Endothelial cell of hepatic sinusoid (primary cell): ENCODE data around the gene SGPP2.
"Not testable (repeated sequence)": the region's sequence is repeated elsewhere in the genome, so short reads cannot be mapped to it uniquely, and the experiment has no call there.

Experiments used
- in situ Hi-C: cut with HindIII; loops from 2 replicates; pipeline ENCODE4 v1.10.0; 2017; ENCODE audit warnings: low sequenced_read_pairs

The SGPP2 gene

DNA sequence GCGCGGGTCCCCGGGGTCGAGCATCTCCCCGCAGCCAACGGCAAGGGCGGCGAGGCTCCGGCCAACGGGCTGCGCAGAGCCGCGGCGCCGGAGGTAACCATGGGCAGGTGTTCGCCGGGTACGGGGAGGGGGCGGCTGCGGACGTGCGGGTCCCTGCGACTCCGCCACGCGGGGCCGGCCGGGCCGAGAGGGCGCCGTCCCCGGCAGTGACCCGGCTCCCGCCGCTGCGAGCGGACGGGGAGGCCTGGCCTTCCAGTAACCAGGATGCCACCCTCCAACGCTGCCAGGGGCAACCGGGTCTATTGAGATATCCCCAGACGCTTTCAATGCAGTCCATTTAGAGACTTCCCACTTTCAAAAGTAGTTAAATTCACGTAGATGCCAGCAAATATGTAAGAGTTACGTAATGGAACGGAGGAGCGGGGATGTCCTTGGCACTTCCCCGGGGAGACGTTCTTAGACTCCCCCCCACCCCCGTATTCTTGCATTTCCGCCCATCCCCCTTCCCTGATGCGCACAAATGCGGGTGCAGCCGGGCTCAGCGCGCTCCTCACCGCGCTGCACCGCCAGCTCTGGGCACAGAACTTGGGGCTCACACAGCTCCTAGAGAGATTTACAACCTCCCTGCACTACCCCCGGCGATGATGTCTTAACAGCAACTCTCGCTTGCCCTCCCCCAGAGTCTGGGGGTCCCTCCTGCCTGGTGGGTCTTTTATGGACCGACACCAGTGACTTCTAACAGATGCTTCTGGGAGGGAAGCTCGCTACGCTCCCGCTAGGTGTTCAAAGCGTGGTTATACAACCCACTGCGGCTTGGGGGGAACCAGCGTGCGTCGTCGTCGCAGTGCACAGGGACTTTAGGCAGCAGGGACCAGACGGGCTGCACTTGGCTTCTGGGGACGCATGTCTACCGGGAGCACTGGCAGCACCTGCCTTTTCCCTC is 657 bp downstream of the SGPP2 start:
- in situ Hi-C loops = no loop called here

DNA sequence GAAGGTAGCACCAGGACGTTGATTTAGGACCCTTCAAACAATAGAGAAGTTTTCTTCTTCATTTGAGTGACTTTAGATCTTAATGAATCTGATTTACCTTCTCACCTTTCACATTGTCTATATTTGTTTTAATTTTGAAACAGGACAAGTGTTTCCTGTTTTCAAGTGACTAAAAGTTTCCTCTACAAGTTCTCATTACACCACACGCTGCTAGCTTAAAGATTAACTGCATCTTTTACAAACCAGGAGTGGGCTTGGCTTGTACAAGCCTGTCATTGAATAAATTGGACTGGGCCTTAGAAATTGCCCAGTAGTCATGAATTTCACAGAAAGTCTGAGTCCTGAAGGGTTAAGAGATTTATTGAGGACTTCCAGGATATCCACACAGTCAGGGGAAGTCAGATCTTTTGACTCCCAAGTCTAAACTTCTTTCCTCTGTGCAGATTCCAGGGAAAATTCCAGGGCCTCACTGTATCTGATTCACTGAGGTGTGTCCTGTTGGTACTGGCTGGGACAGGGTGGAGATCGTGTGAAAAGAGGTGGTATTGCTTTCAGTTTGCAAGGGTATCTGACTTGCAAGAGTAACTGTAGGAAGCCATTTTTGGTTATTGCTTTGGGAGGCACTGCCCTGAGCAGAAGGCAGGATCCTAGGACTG is 3.4 kb downstream of the SGPP2 start:
- in situ Hi-C loops = no loop called here

DNA sequence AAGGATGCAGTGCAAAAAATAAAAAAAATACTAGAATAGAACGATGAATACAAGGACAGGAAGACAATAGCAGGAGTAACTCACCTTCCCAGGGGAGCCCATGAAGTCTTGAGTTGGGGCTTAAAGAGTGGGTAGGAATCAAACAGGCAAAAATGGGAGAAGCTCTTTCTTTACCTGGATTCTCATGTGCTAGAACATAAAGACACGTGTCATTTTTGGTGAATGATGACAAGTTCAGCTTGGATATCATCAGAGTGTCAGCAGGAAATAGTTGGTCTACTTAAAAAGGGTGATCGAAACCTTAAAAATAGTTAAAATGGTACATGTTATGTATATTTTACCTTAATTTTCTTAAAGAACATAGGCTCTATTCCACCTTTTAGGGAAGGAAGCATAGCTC is 5.7 kb downstream of the SGPP2 start:
- in situ Hi-C loops = loop anchor here (5.0 kb wide), 1 partner anchor 98 kb away; no protein-coding TSS in a partner anchor

DNA sequence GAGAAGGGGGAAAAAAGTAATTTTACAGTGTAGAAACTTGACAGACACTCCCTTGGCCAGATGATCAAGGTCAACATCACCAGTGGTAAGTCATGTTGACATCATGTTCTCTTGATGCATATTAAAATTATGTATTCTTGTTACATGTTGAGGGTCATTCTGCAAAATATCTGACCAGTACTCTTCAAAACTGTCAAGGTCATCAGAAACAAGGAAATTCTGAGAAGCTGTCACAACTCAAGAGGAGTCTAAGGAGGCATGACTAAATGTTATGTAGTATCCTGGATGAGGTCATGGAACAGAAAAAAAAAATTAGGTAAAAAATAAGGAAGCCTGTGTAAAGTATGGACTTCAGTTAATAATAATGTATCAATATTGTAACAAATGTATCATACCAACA is 6.3 kb downstream of the SGPP2 start:
- in situ Hi-C loops = loop anchor here (5.0 kb wide), 1 partner anchor 98 kb away; no protein-coding TSS in a partner anchor

DNA sequence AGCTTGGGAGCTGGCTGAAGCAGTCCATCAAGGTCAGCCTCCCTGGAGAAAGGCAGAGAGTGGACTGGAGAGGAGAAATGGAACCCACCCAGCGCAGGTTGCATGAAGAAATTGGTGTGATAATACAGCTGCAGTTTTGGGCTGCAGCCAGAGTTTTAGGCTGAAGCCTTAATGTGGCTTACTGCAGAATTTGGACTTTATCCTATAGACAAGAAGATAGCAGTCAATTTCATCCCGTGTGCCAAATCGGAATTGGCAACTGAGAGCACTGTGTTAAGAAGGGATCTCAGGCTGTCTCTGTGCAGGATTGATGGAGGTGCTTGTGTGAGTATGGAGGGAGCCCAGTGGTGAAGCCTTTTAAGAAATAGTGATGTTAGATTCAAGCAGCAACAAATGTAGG is 7.5 kb downstream of the SGPP2 start:
- in situ Hi-C loops = loop anchor here (5.0 kb wide), 1 partner anchor 100 kb away; no protein-coding TSS in a partner anchor

DNA sequence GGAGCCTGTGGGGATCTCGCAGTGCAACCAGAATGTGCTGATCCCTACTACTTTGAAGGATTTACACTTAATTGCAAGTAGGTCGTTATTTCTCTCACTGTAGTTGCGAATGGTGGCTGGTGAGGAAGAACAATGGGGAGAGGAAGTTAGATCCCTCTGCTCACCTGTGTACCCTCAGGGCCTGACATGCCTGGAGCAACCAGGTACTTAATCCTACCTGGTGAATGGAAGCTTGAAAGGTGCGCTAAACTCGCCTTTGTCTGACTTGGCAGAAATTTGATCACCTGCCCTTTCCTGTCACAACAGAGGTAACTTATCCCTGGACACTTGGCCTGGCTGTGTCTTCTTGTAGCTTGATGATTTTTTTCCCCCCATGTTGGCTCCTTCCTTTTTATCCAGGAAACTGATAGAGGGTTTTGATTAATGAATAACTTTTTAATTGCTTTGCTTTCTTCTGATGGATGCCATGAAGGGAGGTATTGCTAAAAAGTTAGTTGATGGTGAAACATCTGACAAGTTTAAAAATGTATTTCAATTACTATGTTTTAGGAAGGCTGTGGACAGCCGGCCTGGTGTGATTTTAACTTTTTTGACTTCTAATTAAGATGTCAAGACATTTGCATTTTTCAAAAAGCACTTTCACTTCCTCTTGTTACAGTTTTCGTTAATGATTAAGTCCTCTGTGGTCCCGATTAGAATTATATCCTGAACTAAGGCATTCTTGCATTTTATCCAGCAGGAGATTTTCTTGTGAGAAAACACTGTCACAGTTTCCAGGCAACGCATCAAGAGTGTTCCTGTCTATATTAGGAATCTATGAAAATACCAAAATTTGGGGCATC is 9.2 kb downstream of the SGPP2 start:
- in situ Hi-C loops = loop anchor here (5.0 kb wide), 1 partner anchor 101 kb away; no protein-coding TSS in a partner anchor

DNA sequence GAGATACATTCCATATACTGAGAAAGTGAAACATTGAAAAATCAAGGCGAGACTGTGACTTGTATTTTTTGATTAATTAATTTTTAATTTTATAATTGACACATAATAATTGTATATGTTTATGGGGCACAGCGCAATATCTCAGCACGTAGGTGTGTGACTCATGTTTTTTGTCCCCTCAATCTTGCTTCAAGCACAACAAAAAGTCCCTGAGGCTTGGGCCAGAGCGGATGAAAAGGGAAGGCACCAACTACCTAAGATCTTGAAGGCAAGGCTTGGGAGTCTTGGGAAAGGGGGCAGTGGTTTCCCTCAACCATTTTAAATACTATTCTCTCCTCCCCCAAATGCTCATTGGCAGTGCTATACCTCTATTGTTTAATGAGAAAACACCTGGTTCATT is 9.9 kb downstream of the SGPP2 start:
- in situ Hi-C loops = loop anchor here (5.0 kb wide), 1 partner anchor 102 kb away; no protein-coding TSS in a partner anchor

DNA sequence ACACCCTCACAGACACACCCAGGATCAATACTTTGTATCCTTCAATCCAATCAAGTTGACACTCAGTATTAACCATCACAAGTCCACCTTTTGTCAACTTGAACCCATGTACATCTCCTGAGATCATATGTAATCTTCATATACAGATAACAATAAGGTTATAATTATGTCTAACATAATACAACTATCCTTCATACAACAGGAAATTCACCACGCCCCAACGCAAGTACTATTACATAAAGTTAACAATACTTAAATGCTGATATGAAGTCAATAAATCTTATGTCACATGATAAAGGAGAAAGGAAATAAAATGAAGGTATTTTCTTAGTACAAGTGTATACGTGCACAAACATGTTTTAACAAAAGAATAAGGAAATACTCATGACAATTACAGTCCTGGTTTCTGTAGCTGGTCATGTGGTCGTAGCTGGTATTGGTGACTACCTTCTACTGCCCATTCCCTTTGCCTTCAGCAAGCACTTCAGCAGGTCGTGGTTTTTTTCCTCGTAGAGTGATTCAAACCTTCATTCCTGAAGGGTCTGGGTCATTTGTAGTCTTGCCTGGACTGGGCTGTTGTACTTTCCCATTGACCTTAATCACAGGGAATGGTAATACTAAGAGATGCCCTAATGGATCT is 11.2 kb downstream of the SGPP2 start:
- in situ Hi-C loops = not testable (repeated sequence)

DNA sequence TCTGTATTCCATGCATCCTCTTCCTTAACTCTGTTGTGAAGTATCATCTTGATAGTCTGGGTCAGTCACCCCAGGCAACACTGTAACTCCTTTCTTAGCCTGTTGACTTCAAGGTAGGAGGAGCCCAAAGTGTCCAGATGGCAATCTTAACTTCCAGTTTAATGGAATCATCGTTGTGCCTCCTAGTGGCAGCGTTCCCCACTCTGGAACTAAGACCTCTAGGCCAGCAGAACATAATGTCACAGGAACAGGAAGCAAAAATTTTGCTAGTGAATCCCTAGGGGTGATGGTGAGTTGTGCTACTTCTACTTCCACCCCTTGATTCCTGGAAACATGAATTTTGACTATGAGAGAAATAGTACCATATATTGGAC is 11.7 kb downstream of the SGPP2 start:
- in situ Hi-C loops = no loop called here

DNA sequence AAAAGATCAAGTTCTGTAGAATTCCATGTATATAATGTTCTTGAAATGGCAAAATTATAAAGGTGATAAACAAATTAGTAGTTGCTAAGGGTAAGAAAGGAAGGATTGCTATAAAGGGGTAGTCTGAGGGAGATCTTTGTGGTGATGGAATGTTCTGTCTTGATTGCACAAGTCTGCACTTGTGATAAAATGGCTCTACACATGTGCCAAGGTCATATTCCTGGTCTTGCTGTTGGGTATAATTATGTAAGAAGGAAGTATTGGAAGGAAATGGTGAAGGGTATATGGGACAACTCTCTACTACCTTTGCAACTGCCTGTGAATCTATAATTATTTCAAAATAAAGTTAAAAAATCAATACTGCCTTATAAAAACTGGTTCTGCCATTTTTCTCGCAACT is 15.3 kb downstream of the SGPP2 start:
- in situ Hi-C loops = no loop called here

DNA sequence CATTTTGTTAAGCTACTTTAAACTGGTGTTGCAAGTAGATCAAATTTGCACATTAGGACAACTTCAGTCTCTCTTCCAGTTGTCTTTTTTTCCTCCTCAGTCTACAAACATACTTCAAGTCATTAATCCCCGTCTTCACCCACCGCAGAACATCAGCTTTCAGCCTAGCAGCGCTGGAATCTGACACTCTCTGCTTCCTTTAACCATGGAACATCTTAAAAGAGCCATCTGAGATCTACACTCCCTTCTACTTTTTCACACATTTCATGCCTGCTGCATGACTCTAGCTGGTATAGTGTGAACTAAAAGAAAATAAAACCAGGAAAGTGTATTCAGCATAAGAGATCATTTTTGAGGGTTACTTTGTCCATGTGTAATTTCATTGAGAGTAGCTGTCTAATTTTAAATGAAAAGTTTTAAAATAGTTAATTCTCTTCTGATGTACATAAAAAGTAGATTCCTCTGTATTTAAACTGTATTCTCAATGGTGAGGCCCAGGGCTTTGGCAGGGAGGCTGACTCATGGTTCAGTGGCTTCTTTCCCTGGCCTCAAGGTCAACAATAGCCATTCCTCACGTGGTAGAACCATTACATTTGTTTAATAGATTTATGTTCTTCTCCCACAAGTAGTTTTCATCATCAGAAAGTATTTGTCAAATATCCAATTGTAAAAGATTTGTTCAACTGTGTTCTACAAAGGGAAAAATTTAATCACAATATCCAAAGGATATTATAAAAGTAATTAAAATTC is 16.5 kb downstream of the SGPP2 start:
- in situ Hi-C loops = no loop called here

DNA sequence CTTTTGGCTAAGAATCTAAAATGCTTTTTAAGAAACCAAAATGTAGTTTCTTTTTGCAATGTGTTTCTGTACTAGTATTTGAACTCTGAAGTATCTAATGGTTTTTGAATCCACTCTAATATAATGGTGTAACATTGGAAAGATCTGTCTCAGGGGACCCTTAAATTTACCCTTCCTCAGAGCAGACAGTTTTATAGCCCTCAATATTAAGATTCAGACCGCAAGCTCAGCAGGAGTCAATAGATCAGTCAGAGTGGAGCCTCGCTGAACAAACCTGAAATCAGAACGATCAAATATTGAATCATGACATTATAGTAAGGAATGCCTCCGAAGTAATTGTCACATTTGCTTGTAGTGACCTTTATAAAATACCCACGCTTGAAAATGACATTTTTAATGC is 18.3 kb downstream of the SGPP2 start:
- in situ Hi-C loops = no loop called here

DNA sequence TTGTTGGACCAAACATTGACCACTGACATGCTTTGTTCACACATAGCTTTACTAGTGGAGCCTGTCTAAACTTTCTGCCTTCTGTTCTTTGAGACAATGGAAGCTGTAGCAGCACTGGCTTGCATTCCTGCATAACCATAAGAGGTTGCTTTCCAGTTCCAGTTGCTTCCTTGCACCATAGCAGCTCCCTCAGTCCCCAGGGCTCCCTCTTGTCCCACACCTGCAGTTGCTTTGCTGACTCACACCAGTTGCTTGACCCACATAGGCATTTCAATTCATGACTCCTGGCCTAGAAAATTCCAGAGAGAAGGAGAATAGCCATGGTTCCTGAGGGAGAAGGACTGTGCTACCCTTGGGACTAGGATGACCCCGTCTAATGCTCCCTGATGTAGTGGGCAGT is 20.9 kb downstream of the SGPP2 start:
- in situ Hi-C loops = no loop called here

DNA sequence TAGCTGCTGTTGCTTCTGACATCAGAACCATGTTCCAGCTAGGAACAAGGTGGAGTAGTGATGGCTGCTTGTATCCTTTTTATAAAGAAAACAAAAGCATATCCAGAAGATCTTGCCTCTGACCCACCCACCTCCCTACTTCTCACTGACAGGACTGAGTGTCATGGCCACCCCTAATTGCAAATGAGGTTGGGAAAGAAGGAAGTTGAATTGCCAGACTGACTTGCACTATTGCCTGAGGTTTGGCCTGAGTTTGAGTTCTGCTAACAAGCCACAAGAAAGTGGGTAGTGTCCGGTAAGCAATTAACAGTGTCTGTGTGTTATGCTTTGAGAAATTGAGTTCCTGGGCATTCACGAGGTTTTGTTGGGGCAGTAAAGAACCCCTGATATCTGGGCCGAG is 22.8 kb downstream of the SGPP2 start:
- in situ Hi-C loops = no loop called here

DNA sequence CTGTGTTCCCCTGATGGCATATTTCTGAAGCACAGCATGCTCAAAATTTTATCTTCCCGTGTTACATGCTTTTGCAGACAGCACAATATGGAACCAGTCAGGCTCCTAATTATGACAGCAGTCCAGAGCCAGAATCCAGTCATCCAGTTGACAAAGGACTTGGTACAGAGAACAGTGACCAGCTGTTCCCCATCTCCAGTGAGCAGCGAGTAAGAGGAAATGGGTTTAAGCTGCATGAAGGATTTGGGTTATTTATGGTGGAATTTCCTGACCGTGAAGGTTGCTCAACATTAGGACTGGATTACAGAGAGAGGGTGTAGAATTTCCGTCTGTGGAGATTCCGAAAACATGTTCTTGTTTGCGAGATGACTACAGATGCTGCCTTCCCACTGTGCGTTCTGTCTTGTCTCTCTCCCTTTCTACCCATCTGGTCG is 24.4 kb downstream of the SGPP2 start:
- in situ Hi-C loops = no loop called here

DNA sequence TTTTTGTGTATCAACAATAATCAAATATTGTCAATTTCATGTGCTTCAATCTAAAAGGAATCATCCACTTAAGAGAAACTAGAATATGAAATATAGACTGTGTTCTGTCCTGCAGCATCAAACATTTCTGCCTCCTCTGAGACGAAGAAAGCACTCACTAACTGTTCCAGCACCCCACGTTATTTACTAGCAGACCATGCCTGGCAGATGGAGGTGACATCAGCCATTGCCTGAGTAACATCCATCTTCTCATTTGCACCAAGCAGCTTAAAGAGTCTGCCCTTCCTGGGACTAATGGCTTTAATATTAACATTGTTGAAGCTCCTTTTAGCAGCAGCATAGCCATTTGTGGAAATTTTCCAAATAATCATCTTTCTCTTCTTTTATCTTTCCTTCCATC is 25.7 kb downstream of the SGPP2 start:
- in situ Hi-C loops = no loop called here

DNA sequence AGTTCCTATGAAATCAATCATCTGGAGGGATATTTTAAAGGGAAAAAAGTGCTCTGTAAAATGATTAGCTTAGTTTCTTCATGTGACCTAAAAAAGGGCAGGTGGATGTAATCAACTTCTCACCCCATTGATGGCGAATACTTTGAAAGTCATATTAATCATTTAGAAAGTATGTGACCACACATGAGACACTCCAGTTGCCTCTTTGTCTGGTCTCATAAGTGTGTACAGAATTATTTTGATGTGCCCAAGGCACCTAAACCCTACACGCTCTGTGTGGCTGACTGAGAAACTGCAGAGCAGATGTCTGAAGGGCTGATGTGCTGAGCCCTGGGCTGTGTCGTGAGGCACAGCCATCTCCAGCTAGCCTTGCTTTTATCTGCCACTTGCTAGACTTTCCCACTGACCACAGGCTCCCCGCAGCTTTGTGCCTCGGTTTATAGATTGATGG is 26.9 kb downstream of the SGPP2 start:
- in situ Hi-C loops = no loop called here

DNA sequence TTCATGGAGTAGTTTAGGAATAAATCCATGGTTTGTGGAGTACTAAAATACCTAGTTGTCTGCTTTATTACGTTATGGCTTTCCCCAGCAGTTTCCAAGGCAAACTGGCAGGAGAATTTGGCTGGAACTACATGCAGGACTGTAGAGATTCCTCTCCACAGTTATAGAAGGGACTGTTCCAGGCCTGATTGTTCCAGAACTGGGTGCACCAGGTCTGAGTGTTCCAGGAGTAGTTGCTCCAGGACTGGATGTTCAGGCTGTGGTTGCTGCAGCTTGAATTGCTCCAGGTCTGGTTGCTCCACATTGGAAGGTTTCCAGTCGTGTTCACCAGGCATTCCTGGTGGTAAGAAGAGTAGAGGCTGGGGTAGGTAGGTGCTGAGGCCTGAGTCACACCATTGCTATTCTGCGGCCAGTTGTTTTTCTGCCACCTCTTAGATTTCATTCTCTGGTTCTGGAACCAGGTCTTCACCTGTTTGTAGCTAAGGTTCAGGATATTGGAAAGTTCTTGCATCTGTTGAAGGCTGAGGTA is 28.1 kb downstream of the SGPP2 start:
- in situ Hi-C loops = no loop called here

DNA sequence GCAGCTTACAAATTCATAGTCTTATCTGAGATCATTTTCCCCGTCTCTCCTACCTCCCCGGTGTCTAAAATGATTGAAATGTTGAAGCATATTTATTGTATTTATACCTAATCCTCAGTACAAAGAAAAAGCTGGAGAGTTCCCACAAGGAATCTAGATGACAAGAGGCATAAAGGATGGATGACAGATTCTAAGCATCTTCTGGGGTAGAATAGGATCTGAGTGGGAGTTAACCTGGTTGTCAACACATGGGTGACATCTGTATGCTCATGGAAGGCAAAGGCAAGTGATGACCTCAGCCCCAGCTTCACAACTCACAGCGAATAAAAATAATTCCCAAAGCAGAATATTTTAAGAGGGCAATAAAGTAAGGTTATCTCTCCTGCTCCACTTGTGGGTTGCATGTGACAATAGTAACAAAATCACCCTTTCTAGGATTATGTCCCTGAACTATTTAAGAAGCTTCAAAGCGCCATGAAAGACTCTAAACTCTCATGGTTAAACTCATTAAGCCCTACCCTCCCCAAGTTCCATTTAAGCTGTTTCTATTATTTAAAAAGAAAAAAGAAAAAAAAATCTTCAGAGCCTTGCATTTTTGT is 32.2 kb downstream of the SGPP2 start:
- in situ Hi-C loops = no loop called here
